ENCODE data around the gene MAP3K10.
"Not testable (repeated sequence)": the region's sequence is repeated elsewhere in the genome, so short reads cannot be mapped to it uniquely, and the experiment has no call there.

Gene MAP3K10

DNA sequence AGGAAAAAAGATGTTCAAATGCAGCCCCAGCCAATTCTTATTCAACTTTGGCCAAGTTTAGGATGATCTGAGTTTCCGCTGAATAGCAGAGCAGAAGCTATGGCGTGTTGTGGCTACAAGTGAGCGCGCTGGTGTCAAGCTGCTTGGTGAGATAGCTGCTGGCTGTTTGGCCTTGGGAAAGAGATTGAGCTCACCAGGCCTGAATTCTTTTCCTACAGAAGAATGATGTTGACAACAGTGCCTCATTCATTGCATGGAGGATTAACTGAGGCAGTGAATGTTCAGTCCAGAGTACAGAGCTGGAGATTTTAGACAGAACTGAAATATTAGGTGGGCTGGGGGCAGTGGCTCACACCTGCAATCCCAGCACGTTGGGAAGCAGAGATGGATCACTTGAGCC lies 31.5 kb upstream of the MAP3K10 start:
- DNase-seq (ENCODE audit: low read depth): no peak
- TF ChIP-seq, protein P1, sequence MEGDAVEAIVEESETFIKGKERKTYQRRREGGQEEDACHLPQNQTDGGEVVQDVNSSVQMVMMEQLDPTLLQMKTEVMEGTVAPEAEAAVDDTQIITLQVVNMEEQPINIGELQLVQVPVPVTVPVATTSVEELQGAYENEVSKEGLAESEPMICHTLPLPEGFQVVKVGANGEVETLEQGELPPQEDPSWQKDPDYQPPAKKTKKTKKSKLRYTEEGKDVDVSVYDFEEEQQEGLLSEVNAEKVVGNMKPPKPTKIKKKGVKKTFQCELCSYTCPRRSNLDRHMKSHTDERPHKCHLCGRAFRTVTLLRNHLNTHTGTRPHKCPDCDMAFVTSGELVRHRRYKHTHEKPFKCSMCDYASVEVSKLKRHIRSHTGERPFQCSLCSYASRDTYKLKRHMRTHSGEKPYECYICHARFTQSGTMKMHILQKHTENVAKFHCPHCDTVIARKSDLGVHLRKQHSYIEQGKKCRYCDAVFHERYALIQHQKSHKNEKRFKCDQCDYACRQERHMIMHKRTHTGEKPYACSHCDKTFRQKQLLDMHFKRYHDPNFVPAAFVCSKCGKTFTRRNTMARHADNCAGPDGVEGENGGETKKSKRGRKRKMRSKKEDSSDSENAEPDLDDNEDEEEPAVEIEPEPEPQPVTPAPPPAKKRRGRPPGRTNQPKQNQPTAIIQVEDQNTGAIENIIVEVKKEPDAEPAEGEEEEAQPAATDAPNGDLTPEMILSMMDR (IDR thresholded peaks at IDR 0.05; ENCODE audit: control insufficient read depth, extremely low read depth, insufficient read depth): no peak
- no peak overlapping the region for H3K4me3 ChIP-seq (ENCODE audit: low read depth, low read length)

DNA sequence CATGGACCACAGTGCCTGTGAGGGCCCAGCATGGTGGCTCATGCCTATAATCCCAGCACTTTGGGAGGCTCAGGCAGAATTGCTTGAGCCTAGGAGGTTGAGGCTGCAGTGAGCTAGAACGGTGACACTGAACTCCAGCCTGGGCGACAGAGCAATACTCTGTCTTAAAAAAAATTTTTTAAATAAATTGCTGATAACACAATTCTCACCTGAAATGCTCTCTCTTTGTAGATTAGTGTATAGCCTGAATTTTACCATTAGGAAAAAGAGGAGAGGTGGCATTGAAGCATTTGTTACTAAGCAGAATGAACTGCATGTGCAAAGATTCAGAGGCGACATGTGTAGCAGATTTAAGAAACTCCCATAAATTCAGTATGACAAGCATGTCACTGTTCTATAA lies 29.1 kb upstream of the MAP3K10 start:
- DNase-seq (ENCODE audit: low read depth): no peak
- TF ChIP-seq, protein P1 (IDR thresholded peaks at IDR 0.05; ENCODE audit: control insufficient read depth, extremely low read depth, insufficient read depth): no peak
- no peak overlapping the region for H3K4me3 ChIP-seq (ENCODE audit: low read depth, low read length)

DNA sequence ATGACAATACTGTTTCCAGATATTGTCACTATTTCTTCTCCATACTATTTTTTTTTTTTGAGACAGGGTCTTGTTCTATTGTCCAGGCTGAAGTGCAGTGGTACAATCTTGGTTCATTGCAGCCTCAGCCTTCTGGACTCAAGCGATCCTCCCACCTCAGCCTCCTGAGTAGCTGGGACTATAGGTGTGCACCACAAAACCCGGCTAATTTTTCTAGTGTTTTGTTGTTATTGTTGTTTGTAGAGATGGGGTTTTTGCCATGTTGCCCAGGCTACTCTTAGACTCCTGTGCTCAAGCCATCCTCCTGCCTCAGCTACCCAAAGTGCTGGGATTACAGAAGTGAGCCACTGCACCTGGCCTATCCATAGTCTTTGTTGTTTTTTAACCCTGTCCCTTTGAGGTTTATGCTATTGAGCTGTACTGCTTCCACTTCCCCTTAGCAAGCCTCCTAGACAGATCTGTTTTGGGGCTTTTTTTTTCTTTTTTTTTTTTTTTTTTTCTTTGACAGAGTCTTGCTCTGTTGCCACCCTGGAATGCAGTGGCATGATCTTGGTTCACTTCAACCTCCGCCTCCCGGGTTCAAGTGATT lies 27.6 kb upstream of the MAP3K10 start:
- no peak for DNase-seq (ENCODE audit: low read depth)
- H3K4me3 ChIP-seq (ENCODE audit: low read depth, low read length): no peak overlapping the region
- TF ChIP-seq, protein P1 (IDR thresholded peaks at IDR 0.05; ENCODE audit: control insufficient read depth, extremely low read depth, insufficient read depth): no peak

DNA sequence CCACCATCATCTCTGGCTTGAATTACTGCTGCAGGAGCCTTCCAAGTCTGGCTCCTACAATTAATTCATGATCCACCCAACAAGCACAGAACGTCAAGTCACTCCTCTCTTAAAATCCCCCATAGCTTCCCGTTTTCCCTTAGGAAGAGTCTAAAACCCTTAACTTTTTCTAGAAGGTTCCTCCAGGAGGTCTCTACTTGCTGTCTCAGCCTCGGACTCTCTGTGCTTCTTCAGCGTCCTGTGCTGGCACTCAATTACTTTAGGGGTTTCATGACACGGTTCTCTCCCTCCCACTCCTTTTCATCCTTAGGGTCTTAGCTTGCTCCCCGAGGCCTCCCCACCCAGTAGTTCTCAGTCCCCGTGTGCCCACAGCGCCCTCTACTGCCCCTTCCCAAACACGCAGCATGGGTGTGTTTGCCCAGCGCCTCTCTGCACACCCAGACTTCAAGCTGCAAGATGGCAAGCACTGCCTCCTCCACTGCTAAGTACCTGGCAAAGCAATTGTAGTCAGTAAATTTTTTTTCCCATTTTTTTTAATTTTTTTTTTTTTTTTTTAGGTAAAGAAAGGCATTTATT lies 25.8 kb upstream of the MAP3K10 start:
- no peak overlapping the region for H3K4me3 ChIP-seq (ENCODE audit: low read depth, low read length)
- no peak for DNase-seq (ENCODE audit: low read depth)
- TF ChIP-seq, protein P1 (IDR thresholded peaks at IDR 0.05; ENCODE audit: control insufficient read depth, extremely low read depth, insufficient read depth): peak; percentile 50

DNA sequence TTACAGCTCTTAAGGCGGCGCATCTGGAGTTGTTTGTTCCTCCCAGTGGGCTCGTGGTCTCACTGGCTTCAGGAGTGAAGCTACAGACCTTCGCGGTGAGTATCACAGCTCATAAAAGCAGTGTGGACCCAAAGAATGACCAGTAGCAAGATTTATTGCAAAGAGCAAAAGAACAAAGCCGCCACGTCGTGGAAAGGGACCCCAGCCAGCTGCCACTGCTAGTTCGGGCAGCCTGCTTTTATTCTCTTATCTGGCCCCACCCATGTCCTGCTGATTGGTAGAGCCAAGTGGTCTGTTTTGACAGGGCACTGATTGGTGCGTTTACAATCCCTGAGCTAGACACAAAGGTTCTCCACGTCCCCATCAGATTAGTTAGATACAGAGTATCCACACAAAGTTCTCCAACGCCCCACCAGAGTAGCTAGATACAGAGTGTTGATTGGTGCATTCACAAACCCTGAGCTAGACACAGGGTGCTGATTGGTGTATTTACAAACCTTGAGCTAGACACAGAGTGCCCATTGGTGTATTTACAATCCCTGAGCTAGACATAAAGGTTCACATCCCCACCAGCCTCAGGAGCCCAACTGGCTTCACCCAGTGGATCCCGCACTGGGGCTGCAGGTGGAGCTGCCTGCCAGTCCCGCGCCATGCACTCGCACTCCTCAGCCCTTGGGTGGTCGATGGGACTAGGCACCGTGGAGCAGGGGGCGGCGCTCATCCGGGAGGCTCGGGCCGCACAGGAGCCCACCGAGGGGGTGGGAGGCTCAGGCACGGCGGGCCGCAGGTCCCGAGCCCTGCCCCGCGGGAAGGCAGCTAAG lies 21.5 kb upstream of the MAP3K10 start:
- not testable (repeated sequence) for DNase-seq (ENCODE audit: low read depth); H3K4me3 ChIP-seq (ENCODE audit: low read depth, low read length)

DNA sequence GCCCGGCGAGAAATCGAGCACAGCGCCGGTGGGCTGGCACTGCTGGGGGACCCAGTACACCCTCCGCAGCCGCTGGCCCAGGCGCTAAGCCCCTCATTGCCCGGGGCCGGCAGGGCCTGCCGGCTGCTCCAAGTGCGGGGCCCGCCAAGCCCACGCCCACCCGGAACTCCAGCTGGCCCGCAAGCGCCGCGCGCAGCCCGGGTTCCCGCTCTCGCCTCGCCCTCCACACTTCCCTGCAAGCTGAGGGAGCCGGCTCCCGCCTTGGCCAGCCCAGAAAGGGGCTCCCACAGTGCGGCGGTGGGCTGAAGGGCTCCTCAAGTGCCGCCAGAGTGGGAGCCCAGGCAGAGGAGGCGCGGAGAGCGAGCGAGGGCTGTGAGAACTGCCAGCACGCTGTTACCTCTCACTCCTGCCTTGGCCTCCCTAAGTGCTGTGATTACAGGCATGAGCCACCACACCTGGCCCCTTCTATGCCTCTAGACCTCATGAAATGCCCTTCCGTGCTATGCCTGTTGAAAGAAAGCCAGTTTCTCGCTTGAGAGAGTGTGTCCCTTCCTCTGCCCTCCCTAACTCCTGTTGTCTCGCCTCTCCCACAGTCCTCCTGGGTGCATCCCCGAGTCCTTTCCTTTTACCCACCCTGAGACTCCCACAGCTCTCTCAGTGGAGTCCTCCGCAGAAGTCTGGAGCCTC lies 20.8 kb upstream of the MAP3K10 start:
- H3K4me3 ChIP-seq (ENCODE audit: low read depth, low read length); DNase-seq (ENCODE audit: low read depth): not testable (repeated sequence)

DNA sequence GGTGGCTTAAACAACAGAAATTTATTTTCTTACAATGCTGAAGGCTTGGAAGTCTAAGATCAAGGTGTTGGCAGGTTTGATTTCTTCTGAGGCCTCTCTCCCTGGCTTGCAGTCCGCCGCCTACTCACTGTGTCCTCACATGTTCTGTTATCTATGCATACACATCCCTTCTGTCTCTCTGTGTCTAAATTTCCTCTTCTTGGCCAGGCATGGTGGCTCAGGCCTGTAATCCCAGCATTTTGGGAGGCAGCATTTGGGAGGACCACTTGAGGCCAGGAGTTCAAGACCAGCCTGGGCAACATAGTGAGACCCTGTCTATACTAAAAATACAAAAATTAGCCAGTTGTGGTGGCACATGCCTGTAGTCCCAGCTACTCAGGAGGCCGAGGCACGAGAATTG lies 19.9 kb upstream of the MAP3K10 start:
- not testable (repeated sequence) for H3K4me3 ChIP-seq (ENCODE audit: low read depth, low read length); DNase-seq (ENCODE audit: low read depth)

DNA sequence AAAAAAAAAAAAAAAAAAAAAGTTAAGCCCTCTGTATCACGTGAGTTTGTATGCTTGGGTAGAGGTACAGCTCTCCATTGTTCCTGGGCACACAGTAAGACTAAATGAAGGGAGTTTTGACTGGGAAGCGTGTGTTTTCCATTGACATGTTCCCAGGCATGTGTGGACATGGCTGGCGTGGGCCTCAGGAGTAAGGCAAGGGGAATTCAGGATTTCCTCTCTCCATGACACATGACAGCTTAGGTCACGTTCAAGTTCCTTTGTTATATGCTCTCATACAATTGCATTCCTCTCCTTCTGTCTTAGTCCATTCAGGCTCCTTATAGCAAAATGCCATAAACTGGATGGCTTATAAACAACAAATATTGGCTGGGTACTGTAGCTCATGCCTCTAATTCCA lies 17.1 kb upstream of the MAP3K10 start:
- no peak for DNase-seq (ENCODE audit: low read depth)
- H3K4me3 ChIP-seq (ENCODE audit: low read depth, low read length): no peak overlapping the region
- TF ChIP-seq, protein P1 (IDR thresholded peaks at IDR 0.05; ENCODE audit: control insufficient read depth, extremely low read depth, insufficient read depth): no peak
